Epithelial cell of alveolus of lung (primary cell): ENCODE measurements around the gene PCYT2. TPM values are rescaled to one million over a fixed set of nuclear protein-coding genes. Genes with fewer than 3 reads are reported as not detected.

Experiments
- total RNA-seq: library from RNA; depleted of rRNA; stranded (reverse); fragments of >200 nt; gene quantifications from 2 replicates; pipeline ENCODE4 v1.2.1, GENCODE V29; 2015

PCYT2 gene
- total RNA-seq, result 19.0 and 74.9 TPM in 2 replicates

DNA sequence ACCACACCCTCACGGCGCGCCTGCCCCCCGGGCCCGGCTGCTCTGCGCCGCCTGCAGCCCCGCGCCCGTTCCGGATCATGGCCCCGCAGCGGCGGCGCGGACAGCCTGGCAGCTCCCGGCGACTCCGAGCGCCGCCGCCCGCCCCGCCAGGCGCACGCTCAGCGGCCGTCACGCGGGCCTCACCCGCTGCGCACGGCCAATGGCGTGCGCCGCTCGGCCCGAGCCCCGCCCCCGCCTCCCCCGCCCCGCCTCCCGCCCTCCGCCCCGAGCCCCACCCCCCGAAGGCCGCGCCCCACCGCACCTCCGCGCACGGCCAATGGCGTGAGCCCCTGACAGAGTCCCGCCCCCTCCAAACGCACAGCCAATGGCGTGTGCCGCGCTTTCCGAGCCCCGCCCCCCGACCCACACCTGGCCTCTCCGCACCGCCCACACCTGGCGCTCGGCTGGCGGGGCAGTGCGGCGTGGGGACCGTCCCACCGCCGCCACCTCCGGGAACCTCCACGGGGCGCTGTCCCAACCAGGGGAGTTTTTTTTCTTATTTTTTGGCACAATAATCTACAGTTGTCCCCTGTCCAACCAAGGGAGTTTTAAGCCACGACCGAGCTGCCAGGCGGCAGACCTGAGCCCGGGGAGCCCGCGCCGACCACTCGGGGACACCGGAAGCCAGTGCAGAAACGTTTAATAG is at the start of gene PCYT2:
Gene PCYT2 (minus strand): TSS at position 123 of the 685 bp plus-strand sequence. CDS start 44 bp downstream, at position 79.

GRCh38 chr17:81947189-81947588 is 36.0 kb upstream of the PCYT2 start, which contains the start of gene MYADML2:
TSS of gene MYADML2 (minus strand) at chr17:81947233. CDS start at chr17:81941741, 5,492 bp downstream.

DNA sequence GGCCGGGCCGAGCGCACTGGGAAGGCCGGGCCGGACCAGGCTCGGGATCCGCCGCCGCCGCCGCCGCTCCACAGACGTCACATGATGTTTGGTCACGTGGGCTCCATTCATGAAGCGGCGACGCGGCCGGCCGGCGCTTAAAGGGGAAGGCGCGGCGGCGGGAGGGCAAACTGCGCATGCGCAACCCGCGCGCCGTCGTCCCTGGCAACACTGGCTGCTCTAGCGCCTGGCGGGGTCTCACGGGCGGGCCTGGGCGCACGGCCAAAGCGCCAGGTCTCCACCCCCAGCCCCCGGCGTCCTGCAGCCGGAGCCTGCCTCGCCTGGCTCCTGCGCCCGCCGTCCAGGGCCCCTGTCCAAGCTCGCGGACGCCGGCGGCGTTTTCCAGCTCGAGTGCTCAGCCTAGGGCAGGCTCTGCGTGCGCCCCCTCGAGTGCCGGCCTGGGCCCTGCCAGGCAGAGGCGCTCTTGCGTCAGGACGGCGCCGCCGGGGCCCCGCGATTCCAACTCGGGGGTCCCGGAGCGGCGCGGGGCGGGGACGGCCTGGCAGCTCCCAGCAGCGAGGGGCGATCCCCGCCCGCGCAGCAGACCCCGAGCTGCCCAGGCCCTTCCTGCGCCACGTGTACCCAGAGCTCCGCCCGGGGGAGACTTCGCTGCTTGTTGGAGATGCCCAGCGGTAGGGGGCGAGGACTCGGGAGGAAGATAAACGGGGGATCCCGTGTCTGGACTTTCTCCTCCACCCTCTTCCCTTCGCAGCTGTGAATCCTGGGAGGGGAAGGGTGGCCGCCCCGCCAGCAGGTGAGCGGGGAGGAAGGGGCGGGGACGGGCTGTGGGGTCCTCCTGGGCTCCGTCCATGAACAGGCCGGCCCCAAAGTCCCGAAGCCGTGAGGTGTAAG is 16.7 kb upstream of the PCYT2 start, which contains the start of gene MAFG:
Gene MAFG (minus strand): TSS at position 83 of the 891 bp plus-strand sequence. CDS start 4,550 bp downstream, outside the sequence.

DNA sequence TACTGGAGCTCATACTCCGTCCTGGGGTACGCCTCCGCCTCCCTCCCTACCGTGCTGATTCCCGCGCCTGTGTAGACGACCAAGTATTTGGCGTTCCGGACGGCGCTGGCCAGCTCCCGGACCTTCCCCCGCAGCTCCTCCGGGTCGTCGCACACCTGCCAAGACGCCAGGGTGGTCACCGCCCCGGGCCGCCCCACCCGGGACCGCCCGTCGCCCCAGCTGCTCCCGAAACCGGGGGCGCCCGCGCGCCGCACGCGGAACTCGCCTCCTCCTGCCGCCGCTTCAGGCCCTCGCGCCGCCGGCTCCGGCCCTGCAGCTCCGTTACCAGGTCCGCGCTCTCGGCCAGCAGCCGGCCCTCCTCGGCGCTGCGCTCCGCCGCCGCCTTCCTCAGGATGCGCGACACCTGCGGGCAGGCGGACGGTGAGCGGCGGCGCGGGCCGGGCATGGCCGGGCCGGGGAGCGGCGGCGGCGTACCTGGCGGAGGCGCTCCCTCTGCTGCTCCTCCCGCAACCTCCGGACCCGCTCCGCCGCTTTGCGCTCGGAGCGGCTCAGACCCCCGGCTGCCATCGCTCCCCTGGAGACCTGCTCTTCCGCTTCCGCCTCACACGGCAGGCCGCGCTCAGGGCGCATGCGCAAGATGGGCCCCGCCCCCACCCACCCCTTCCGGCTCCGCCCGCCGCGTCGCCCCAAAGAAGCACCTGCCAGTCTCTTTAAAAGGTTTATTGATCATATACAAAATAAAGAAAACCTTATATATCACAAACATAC is 6.5 kb upstream of the PCYT2 start, which contains the start of gene SIRT7:
Gene SIRT7 (minus strand): TSS at position 612 of the 768 bp plus-strand sequence. CDS start 45 bp downstream, at position 567.

GRCh38 chr17:81902023-81902652 is 9.1 kb downstream of the PCYT2 start, which contains the start of gene NPB:
TSS of gene NPB (plus strand) at chr17:81902238. CDS start at chr17:81902278, 40 bp downstream.

GRCh38 chr17:81870981-81871386 is 40.2 kb downstream of the PCYT2 start, which contains the start of gene ARHGDIA:
TSS of gene ARHGDIA (minus strand) at chr17:81871337. CDS start at chr17:81869930, 1,407 bp downstream.

GRCh38 chr17:81859906-81860755 is 51.1 kb downstream of the PCYT2 start, which contains the start of gene P4HB:
TSS of gene P4HB (minus strand) at chr17:81860535. CDS start at chr17:81860471, 64 bp downstream.

Other genes starting within 250 kb of the PCYT2 start
- 40.5 and 54.7 TPM in 2 replicates for gene OXLD1, start 244.8 kb downstream of the PCYT2 start, total RNA-seq
- 15.6 and 17.5 TPM in 2 replicates for gene CCDC137, start 244.7 kb downstream of the PCYT2 start, total RNA-seq
- gene ARL16, start 227.6 kb downstream of the PCYT2 start, total RNA-seq, result 39.3 and 59.9 TPM in 2 replicates
- 72.2 and 89.6 TPM in 2 replicates for gene HGS, start 227.4 kb downstream of the PCYT2 start, total RNA-seq
- gene MRPL12, start 208.0 kb downstream of the PCYT2 start, total RNA-seq, result 46.4 and 93.5 TPM in 2 replicates
- gene SLC25A10, start 199.1 kb downstream of the PCYT2 start, total RNA-seq, result 15.3 and 22.8 TPM in 2 replicates
- not detected in 2 replicates for gene GCGR, start 107.2 kb downstream of the PCYT2 start, total RNA-seq
- 69.5 and 121 TPM in 2 replicates for gene MCRIP1, start 78.1 kb downstream of the PCYT2 start, total RNA-seq
- not detected in 2 replicates for gene PPP1R27, start 76.3 kb downstream of the PCYT2 start, total RNA-seq
- 1,783 and 2,221 TPM in 2 replicates for gene P4HB, start 50.9 kb downstream of the PCYT2 start, total RNA-seq
- gene ARHGDIA, start 40.1 kb downstream of the PCYT2 start, total RNA-seq, result 143 and 305 TPM in 2 replicates
- 47.7 and 158 TPM in 2 replicates for gene ALYREF, start 19.8 kb downstream of the PCYT2 start, total RNA-seq
- gene ANAPC11, start 19.7 kb downstream of the PCYT2 start, total RNA-seq, result 147 and 313 TPM in 2 replicates
- 0.26 and 0.48 TPM in 2 replicates for gene NPB, start 9.2 kb downstream of the PCYT2 start, total RNA-seq
- 11.1 and 20.7 TPM in 2 replicates for gene SIRT7, start 6.8 kb upstream of the PCYT2 start, total RNA-seq
- gene MAFG, start 16.3 kb upstream of the PCYT2 start, total RNA-seq, result 12.1 and 15.1 TPM in 2 replicates
- gene PYCR1, start 25.9 kb upstream of the PCYT2 start, total RNA-seq, result 54.9 and 180 TPM in 2 replicates
- gene MYADML2, start 35.8 kb upstream of the PCYT2 start, total RNA-seq, result not detected in 2 replicates
- 0.13 and 0.48 TPM in 2 replicates for gene NOTUM, start 49.8 kb upstream of the PCYT2 start, total RNA-seq
- gene ASPSCR1, start 66.2 kb upstream of the PCYT2 start, total RNA-seq, result 15.5 and 15.8 TPM in 2 replicates
- gene CENPX, start 111.5 kb upstream of the PCYT2 start, total RNA-seq, result 29.1 and 76.7 TPM in 2 replicates
- 9.8 and 15.6 TPM in 2 replicates for gene LRRC45, start 111.9 kb upstream of the PCYT2 start, total RNA-seq
- 25.0 and 38.6 TPM in 2 replicates for gene RAC3, start 120.3 kb upstream of the PCYT2 start, total RNA-seq
- gene DCXR, start 126.3 kb upstream of the PCYT2 start, total RNA-seq, result 79.3 and 86.3 TPM in 2 replicates
- 46.9 and 63.2 TPM in 2 replicates for gene RFNG, start 140.4 kb upstream of the PCYT2 start, total RNA-seq
- gene GPS1, start 140.5 kb upstream of the PCYT2 start, total RNA-seq, result 116 and 126 TPM in 2 replicates
- 30.9 and 37.4 TPM in 2 replicates for gene DUS1L, start 154.4 kb upstream of the PCYT2 start, total RNA-seq
- gene FASN, start 186.8 kb upstream of the PCYT2 start, total RNA-seq, result 57.2 and 289 TPM in 2 replicates